ENCODE measurements around the gene FXYD7. TPM values are rescaled to one million over a fixed set of nuclear protein-coding genes. Genes with fewer than 3 reads are reported as not detected.

FXYD7 gene
- polyA plus RNA-seq, 1 experiment, result 0.10 TPM

DNA sequence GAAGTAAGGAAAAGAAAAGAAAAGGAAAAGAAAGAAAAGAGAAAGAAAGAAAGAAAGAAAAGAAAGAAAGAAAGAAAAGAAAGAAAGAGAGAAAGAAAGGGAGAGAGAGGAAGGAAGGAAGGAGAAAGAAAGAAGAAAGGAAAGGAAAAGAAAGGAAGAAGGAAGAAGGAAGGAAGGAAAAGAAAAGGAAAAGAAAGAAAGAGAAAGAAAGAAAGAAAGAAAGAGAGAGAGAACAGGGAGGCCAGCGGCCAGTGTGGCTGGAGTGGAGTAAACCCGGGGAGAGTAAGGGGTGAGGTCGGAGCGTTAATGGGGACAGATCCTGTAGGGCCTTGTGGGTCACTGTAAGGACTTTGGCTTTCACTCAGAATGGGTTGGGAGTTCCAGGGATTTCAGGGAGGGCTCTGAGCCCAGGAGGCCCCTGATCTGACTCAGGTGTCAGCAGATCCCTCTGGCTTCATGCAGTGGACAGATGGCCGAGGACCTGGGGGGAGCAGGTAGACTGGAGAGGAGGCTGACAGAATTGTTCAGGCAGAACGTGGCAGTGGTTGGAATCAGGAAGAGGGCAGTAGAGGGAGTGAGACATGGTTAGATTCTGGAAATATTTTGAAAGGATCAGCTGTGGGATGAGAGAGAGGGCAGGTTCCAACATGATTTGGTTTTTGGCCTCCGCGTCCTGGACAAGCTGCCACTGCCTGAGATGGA, 47.2 kb upstream of the FXYD7 start:
- Histone ChIP-seq H3K27me3 (ENCODE audit: control insufficient read depth, insufficient read depth, low read length) (peaks cover 2% of the 10 kb centered on the region; the same call in 1 of the 2 replicates), H3K36me3 (ENCODE audit: control insufficient read depth, insufficient read depth, low read length) (no peaks in the 10 kb centered on the region), H3K4me3 (ENCODE audit: low read depth, low read length) (no peak overlapping the region)
- TF ChIP-seq, protein P1, sequence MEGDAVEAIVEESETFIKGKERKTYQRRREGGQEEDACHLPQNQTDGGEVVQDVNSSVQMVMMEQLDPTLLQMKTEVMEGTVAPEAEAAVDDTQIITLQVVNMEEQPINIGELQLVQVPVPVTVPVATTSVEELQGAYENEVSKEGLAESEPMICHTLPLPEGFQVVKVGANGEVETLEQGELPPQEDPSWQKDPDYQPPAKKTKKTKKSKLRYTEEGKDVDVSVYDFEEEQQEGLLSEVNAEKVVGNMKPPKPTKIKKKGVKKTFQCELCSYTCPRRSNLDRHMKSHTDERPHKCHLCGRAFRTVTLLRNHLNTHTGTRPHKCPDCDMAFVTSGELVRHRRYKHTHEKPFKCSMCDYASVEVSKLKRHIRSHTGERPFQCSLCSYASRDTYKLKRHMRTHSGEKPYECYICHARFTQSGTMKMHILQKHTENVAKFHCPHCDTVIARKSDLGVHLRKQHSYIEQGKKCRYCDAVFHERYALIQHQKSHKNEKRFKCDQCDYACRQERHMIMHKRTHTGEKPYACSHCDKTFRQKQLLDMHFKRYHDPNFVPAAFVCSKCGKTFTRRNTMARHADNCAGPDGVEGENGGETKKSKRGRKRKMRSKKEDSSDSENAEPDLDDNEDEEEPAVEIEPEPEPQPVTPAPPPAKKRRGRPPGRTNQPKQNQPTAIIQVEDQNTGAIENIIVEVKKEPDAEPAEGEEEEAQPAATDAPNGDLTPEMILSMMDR (IDR thresholded peaks at IDR 0.05; ENCODE audit: insufficient read depth, low read depth, low read length), result no peak
- ChIA-PET POLR2A (no interaction called here), CTCF (interaction anchor here (1.0 to 1.5 kb wide), 4 partner anchors 19 to 51 kb away, joined by 3 to 4 read pairs (median 4); partner anchors contain the start of gene LGI4)
- DNase-seq (ENCODE audit: low read depth), result no peak

DNA sequence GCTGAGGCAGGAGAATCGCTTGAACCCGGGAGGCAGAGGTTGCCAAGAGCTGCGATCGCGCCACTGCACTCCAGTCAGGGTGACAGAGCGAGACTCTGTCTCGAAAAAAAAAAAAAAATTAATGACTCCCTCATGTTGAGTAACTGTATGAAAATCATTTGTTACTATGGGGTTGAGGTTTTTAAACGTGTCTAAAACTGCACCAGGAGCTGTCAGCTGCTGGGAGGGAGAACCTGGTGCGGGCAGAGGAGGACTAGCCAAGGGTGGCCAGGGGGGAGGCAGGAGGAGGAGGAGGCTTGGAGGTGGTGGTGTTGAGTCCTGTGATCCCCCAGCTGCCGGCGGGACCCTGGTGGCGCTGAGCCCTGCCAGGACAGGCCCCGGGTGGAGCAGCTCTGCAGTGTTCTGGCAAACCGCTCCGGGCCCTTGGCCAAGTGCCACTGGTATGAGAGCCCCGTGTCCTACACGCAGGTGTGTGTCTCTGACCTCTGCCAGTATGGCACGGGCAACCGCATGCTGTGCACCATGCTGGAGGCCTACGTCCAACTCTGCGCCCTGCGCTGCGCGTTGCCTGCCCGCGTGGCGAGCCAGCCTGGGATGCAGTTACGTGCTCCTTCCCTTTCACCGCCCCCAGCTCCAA, 44.5 kb upstream of the FXYD7 start:
- H3K36me3 ChIP-seq (ENCODE audit: control insufficient read depth, insufficient read depth, low read length), result no peaks in the 10 kb centered on the region
- TF ChIP-seq, protein P1 (IDR thresholded peaks at IDR 0.05; ENCODE audit: insufficient read depth, low read depth, low read length), result no peak
- H3K27me3 ChIP-seq (ENCODE audit: control insufficient read depth, insufficient read depth, low read length), result peaks cover 2% of the 10 kb centered on the region; the same call in 1 of the 2 replicates
- no peak overlapping the region for H3K4me3 ChIP-seq (ENCODE audit: low read depth, low read length)
- CTCF ChIA-PET, result interaction anchor here (0.6 to 3.1 kb wide), 7 partner anchors 13 to 399 kb away, joined by 3 to 18 read pairs (median 5); partner anchors contain the start of gene LGI4
- POLR2A ChIA-PET, result interaction anchor here (0.7 kb wide), 1 partner anchor 12 kb away, joined by 7 read pairs; no protein-coding TSS in a partner anchor
- no peak for DNase-seq (ENCODE audit: low read depth)

DNA sequence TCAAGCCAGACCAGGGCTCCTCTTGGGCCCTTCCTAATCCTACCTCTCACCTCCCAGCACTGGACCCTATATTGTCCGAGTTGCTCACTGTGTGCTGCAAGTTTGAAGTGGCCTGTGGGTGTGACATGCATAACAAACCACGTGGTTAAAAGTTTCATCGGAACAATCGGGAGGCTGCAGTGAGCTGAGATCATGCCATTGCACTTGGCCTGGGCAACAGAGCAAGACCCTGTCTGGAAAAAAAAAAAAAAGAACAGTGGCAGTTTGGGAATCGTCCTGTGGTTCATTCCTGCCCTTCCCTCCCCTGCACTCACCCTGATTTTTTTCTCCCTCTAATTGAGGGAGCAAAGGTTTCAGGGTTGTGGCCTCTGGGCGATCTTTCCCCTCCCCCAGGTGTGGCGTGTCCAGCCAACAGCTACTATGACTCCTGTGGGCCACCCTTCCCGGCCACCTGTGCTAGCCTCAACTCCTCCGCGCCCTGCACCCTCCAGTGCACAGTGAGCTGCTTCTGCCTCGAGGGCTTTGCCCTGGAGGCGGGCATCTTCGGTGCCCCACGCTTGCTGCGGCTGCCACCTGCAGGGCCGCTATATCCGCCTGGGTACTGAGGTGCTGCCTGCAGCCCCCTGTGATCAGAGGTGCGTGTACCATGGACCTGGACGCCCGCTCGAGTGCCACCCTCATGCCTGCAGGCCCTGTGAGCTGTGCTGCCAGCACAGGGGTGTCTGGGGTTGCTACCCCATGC, 43.7 kb upstream of the FXYD7 start:
- H3K27me3 ChIP-seq (ENCODE audit: control insufficient read depth, insufficient read depth, low read length), result peaks cover 2% of the 10 kb centered on the region; the same call in 1 of the 2 replicates
- H3K4me3 ChIP-seq (ENCODE audit: low read depth, low read length), result no peak overlapping the region
- DNase-seq (ENCODE audit: low read depth), result no peak
- CTCF ChIA-PET, result interaction anchor here (0.6 to 3.1 kb wide), 6 partner anchors 12 to 175 kb away, joined by 3 to 18 read pairs (median 4); no protein-coding TSS in a partner anchor
- H3K36me3 ChIP-seq (ENCODE audit: control insufficient read depth, insufficient read depth, low read length), result no peaks in the 10 kb centered on the region
- TF ChIP-seq, protein P1 (IDR thresholded peaks at IDR 0.05; ENCODE audit: insufficient read depth, low read depth, low read length), result no peak
- POLR2A ChIA-PET, result no interaction called here

DNA sequence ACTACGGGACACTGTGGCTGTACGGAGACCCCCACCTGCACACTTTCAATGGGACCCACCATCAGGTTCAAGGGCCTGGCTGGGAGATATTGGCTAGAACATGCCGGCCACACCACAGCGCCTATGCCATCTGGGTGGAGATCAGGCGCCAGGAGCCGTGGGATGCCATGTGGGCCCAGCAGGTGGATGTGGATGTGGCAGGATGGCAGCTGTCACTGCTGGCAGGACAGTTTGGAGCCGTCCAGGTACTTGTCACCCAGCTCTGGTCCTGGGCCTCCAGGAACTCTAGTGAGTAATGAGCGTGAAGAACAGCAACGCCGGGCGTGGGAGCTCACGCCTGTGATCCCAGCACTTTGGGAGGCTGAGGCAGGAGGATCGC, 43.2 kb upstream of the FXYD7 start:
- Histone ChIP-seq H3K36me3 (ENCODE audit: control insufficient read depth, insufficient read depth, low read length) (no peaks in the 10 kb centered on the region), H3K27me3 (ENCODE audit: control insufficient read depth, insufficient read depth, low read length) (peaks cover 2% of the 10 kb centered on the region; the same call in 1 of the 2 replicates), H3K4me3 (ENCODE audit: low read depth, low read length) (no peak overlapping the region)
- ChIA-PET POLR2A (no interaction called here), CTCF (interaction anchor here (1.1 to 3.1 kb wide), 5 partner anchors 12 to 42 kb away, joined by 3 to 18 read pairs (median 4); no protein-coding TSS in a partner anchor)
- TF ChIP-seq, protein P1 (IDR thresholded peaks at IDR 0.05; ENCODE audit: insufficient read depth, low read depth, low read length), result no peak
- DNase-seq (ENCODE audit: low read depth), result no peak
